IPS-18c (cell line): ENCODE results near the gene ELP5.

Experiments used
- H3K4me3 ChIP-seq: 2 replicates; pipeline ENCODE4 v1.7.0; 2013; ENCODE audit warnings: low read depth, mild to moderate bottlenecking, low read length, moderate library complexity; ENCODE audit not compliant: insufficient read depth
- H3K9me3 ChIP-seq: one replicate; pipeline ENCODE4 v1.6.1; 2013; ENCODE audit warnings: mild to moderate bottlenecking, low read length, moderate library complexity; ENCODE audit not compliant: control insufficient read depth, insufficient read depth

Gene ELP5

DNA sequence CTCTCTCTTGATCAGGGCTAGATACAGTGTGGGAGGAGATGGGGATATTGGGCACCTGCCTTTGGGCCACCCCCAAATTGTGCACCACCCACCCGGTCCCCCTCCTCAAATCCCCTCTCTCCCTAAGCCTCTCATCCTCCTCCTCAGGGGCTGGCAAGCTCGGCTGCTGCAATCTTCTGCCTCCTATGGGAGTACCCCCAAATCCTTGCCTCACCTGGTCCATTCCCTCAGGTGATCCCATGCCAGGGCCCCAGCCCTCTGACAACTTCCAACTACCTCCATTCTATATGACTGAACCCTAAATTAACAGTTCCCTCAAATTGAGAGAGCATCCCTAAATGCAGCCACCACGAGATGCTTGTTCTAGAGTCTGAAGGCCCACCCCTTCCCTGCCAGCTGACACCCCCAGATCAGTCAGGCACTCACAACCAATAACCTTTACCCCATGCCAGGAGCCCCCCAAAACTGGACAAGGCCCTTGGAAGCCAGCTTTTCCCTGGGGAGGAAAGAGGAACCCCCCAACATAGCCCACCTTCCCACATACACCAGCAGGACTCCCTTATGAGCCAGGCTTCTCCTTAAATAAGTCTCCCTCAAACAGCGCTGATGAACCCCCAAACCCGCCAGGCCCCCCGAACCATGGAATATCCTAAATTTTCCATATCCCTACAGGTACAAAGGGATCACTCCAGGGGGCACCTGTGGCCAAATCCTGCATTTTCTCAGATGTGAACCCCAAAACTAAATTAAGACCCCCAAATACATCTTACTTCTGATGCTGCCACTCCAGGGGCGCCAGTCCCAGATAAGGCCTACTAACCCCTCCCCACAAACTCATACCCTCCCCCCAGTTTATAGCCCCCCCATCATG, 35.5 kb upstream of the ELP5 start:
- Histone ChIP-seq H3K4me3 (peak overlapping the region; percentile 48), H3K9me3 (no peaks in the 10 kb centered on the region)

DNA sequence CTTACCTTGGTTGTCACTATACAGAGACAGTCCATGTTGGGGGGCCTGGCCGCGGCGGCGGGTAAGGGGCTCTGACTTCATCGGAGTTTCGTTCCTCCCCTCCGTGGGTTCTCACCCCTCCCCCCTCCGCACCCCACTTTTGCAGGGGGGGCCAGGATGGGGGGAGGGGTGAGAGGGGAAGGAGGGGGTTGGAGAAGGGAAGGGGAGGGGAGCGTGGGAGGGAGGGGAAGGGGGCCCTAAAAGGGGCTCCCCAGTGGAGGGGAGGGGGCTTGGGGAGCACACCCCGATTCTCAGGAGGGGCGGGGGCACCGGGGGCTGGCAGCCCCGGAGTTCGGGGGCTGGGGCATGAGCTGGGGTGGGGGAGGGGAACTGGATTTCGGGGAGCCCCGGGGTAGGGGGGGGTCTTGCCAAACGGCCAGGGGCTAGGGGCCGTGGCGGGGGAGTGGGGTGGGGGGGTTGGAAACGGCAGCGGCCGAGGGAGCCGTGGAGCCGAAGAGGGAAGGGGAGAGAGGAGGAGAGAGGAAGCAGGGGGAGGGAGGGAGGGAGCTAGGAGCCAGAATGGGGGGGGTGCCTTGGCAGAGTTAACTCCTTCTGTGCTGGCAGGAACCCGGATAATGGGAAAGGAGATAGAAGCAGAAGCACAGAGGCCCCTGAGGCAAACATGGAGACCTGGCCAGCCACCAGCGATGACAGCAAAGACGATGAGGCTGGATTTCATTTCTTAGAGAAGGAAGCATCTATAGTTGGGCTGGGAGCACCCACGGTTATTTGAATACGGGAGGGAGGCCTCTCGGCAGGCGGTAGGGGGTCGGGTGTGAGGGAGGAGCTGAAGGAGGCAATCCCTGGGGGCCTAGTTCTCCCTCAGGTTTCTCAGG, 34.7 kb upstream of the ELP5 start:
- Histone ChIP-seq H3K9me3 (no peaks in the 10 kb centered on the region), H3K4me3 (peak overlapping the region; percentile 48)

DNA sequence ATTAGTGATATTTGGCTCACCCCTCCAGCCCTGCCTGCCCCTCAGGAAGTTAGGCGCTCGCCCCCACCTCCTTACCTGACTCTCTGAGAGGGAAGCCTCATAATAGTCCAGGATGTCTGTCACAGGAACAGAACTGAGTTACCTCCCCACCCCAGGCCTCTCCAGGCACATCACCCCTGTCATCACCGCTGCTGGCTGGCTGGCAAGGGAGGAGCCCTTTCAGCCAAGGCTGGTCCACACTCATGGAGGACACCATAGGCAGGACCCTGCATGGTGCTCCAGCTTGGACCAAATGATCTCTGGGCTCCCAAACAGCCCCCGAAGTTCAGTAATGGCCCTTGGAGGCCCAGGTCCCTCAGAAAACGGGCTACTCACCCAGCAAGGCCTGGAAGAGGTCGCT, 33.8 kb upstream of the ELP5 start:
- H3K4me3 ChIP-seq, result no peak overlapping the region; the same call in 1 of the 2 replicates
- no peaks in the 10 kb centered on the region for H3K9me3 ChIP-seq

DNA sequence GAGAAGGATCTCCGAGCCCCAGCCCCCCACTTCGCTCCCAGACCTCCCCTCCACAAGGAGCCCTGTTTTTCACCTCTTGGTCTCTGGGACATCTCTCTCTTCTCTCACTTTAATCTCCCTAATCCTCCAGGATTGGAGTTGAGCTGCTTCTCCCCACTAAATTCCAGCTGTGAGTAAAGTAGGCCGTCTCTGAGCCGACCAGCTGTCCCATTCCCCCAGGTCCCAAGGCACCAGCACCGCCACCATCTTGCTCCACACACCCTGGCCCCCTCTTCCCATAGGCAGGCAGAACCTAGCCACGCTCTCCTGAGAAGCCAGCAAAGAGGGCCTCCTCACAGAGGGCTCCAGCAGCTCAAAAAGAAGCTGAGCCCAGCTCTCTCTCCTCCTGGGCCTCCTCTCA, 33.3 kb upstream of the ELP5 start:
- no peaks in the 10 kb centered on the region for H3K9me3 ChIP-seq
- 0 out of 2 replicates have a peak overlapping the region, but pooled peaks have one; percentile 85 for H3K4me3 ChIP-seq

DNA sequence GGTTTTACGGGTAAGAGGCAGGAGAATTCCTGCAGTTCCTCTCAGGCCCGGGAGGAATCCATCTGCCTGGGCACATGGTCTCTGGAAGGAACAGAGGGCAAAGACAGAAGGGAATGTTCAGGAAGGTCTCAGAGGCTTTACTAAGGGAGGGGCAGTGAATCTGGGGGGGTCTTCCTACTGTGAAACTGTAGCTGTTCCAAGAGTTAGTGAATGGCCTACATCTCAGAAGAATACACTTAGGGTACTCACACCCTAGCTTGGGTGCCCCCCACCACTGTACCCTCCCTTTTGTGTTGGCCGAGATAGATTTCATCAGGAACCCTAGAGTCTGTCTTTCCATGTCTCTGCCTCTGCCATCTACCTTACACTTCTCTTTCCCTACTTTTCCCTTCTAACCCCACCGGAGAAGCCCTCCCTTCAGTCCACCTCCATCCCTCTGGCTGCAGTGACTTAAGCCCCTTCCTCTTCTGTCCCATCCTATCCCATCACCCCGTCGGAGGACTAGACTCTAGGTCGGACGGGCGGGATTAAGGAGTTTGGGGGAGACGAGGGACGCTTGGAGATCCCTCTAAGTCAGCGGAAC, 32.7 kb upstream of the ELP5 start:
- no peaks in the 10 kb centered on the region for H3K9me3 ChIP-seq
- H3K4me3 ChIP-seq, result peak overlapping the region; percentile 85; the same call in 1 of the 2 replicates

DNA sequence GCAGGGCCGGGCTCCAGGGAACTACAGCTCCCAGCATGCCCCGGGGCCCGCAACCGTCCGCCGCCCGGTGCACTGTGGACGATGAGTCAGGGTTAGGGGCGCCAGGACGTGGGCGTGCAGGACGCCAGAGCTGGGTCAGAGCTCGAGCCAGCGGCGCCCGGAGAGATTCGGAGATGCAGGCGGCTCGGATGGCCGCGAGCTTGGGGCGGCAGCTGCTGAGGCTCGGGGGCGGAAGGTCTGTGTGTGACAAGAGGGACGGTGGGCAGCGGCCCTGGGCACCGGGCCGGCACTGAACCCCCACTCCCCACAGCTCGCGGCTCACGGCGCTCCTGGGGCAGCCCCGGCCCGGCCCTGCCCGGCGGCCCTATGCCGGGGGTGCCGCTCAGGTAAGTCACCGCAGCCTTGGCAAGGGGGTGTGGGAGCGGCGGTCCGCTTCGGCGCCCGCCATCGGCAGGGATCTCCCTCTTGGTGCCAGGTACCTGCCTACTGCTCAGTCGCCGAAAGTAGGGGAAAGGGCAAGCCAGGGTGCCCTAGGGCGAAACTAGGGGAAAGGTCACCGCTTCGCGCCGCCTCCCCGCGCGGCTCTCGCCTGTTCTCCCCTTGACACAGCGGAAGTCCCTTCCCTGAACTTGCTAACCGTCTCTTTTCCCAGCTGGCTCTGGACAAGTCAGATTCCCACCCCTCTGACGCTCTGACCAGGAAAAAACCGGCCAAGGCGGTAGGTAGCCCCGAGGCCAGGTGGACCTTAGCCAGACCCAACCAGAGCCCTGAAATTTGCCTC, 32.0 kb upstream of the ELP5 start, which contains the start of the genes ACADVL and DLG4:
ACADVL (plus strand) TSS at position 127 of the 781 bp plus-strand sequence; CDS start at position 174, 47 bp downstream.
DLG4 (minus strand) TSS at position 25 of the 781 bp plus-strand sequence.
- Histone ChIP-seq H3K9me3 (no peaks in the 10 kb centered on the region), H3K4me3 (peak within 1 kb of the TSS; percentile 85)

DNA sequence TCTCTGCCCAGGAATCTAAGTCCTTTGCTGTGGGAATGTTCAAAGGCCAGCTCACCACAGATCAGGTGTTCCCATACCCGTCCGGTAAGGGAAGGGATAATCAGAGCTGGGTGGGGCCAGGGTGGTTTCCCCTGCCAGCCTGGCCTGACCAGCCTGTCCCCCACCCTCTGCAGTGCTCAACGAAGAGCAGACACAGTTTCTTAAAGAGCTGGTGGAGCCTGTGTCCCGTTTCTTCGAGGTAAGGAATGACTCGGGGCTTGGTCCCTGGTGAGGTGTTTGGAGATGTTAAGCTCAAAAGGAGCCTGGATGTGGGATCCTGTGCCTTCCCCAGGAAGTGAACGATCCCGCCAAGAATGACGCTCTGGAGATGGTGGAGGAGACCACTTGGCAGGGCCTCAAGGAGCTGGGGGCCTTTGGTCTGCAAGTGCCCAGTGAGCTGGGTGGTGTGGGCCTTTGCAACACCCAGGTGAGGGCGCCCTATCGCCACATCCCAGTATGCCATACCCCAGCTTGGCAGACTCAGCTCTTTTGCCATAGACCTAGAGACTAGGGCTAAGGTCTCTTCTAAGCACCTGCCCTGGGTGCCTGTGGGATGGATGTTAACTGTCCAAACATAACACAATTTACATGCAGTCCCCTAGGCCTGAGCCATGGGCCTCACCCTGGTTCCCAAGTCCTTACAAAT, 31.3 kb upstream of the ELP5 start:
- Histone ChIP-seq H3K9me3 (no peaks in the 10 kb centered on the region), H3K4me3 (peak overlapping the region; percentile 85)

DNA sequence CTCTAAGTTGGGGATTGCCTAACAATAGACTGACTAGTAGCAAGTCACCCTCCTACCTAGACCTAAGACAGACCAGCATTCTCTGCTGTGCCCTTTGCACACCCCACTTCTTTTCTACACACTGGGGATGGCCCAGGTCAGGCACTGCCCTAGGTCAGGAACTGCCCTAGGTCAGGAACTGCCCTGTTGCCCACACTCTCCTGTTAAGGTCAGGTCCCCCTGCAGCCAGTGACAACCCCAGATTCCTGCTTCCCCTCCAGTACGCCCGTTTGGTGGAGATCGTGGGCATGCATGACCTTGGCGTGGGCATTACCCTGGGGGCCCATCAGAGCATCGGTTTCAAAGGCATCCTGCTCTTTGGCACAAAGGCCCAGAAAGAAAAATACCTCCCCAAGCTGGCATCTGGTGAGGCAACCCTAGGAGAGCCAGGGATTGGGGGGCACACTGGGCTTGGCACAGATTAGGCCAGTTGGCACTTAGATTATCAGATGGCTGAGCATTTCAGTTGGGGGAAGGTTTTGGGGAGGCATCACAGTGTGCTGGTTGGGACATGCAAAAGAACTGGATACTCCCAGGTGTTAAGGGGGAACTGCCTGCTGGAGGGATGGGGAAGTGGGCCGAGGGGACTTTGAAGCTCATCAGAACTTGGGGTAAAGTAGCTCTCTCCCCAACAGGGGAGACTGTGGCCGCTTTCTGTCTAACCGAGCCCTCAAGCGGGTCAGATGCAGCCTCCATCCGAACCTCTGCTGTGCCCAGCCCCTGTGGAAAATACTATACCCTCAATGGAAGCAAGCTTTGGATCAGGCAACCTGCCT, 30.5 kb upstream of the ELP5 start:
- Histone ChIP-seq H3K4me3 (no peak overlapping the region), H3K9me3 (no peaks in the 10 kb centered on the region)

DNA sequence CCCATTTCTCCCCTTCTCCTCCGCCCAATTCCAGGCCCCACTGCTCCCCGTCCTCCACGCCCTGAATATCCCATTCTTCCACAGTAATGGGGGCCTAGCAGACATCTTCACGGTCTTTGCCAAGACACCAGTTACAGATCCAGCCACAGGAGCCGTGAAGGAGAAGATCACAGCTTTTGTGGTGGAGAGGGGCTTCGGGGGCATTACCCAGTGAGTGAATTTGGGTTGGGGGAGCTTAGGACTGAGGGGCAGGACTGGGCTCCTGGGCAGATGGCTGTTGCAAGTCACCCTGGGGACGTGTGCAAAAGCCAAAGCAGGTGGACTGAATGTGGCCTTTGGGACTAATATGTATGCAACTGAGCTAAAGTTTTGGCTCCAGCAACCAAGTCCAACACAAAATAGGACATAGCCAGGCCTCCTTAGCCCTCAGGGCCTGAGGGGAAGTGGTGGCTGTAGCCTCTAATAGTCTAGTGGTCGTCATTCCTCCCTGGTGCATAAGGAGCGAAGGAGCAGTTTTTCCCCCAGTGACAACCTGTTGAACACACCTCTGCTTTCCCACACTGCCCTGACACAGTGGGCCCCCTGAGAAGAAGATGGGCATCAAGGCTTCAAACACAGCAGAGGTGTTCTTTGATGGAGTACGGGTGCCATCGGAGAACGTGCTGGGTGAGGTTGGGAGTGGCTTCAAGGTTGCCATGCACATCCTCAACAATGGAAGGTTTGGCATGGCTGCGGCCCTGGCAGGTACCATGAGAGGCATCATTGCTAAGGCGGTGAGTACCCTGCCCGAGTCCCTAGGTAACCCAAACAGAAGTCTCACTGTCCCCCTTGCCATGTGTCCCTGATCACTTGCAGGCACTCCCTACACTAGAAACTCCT, 29.7 kb upstream of the ELP5 start:
- no peak overlapping the region for H3K4me3 ChIP-seq

DNA sequence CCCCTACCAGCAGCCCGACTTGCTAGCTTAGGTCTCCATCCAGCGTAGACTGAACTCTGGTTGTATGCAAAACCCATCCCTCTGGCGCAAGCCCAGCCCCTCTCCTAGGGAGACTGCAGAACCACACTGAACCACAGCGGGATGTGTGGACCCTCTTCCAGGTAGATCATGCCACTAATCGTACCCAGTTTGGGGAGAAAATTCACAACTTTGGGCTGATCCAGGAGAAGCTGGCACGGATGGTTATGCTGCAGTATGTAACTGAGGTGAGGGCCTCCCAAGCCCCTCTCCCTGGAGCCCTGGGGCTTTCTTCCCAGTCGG, 29.1 kb upstream of the ELP5 start:
- Histone ChIP-seq H3K4me3 (no peak overlapping the region), H3K9me3 (no peaks in the 10 kb centered on the region)

More for the DNA sequence above, 29.7 kb upstream of the ELP5 start:
- H3K9me3 ChIP-seq, result no peaks in the 10 kb centered on the region

DNA sequence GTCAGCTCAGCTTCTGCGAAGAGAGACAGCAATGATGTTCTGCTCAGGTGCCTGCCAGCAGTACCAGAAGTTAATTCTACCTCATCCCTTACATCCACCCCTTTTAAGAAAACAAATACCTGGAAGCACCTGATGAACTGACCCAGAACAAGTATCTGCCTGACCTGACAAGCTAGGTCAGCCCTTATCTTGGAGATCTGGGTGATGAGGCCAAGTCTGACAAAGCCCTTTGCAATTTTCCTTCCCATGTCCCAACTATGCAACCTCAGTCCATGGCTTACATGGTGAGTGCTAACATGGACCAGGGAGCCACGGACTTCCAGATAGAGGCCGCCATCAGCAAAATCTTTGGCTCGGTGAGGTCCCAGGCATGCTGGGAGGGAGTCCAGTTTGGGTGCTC, 28.6 kb upstream of the ELP5 start:
- no peaks in the 10 kb centered on the region for H3K9me3 ChIP-seq
- H3K4me3 ChIP-seq, result no peak overlapping the region

DNA sequence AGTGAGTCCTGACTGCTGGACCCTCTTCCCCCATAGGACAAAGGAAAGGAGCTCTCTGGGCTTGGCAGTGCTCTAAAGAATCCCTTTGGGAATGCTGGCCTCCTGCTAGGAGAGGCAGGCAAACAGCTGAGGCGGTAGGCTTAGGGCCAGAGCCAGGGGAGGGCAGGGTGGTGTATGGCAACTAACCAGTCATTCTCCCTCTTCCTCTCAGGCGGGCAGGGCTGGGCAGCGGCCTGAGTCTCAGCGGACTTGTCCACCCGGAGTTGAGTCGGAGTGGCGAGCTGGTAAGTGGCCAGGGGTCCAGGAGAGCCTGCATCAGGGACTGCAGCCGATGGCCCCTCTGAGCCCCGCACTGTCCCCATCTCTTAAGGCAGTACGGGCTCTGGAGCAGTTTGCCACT, 27.9 kb upstream of the ELP5 start:
- H3K9me3 ChIP-seq, result no peaks in the 10 kb centered on the region

DNA sequence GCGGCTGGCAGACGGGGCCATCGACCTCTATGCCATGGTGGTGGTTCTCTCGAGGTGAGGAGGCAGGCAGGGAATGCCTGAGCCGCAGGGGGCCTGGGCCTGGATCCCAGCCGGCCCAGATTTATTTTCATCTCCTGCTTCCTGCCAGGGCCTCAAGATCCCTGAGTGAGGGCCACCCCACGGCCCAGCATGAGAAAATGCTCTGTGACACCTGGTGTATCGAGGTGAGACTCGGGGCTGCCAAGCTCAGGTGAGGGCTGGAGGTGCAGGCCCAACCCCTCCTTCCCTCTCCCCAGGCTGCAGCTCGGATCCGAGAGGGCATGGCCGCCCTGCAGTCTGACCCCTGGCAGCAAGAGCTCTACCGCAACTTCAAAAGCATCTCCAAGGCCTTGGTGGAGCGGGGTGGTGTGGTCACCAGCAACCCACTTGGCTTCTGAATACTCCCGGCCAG, 27.3 kb upstream of the ELP5 start:
- Histone ChIP-seq H3K4me3 (no peak overlapping the region), H3K9me3 (no peaks in the 10 kb centered on the region)

More for the DNA sequence above, 27.9 kb upstream of the ELP5 start:
- H3K4me3 ChIP-seq, result no peak overlapping the region

DNA sequence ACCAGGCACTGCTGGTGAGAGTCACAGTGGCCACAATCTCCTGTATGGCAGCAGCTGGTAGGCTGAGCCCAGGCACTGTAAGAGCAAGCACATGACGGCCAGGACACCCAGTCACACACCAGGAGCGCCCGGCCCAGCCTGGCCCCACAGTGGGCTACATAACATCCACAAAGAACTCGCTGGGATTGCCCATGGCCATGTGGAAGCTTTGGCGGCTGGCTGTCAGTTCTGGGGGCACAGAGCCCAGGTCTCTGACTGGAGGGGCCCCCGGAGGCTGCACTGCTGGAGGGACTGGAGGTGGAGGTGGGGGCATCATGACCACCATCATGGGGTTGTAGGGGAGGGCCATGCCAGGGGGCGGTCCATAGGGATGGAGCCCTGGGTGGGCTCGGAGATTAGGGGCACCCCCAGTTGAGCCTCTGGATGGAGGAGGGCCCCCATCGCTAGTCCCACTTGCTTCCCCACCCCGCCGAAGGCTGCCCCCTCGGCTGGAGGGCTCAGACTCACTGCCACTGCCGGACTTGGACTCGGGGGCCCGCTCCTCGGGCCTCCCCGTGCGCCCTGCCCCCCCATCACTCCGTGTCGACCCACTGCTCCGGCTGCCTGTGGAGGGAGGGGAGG, 26.2 kb upstream of the ELP5 start:
- Histone ChIP-seq H3K9me3 (no peaks in the 10 kb centered on the region), H3K4me3 (no peak overlapping the region)
